HG02623 (cell line): ENCODE measurements around the gene HMCN2.

Source experiments
- ATAC-seq: cut with Tn5 transposase; IDR thresholded peaks from one replicate; pipeline ENCODE4 v1.9.1; 2021; ENCODE audit warnings: moderate library complexity; ENCODE audit not compliant: unreplicated experiment

HMCN2 gene

DNA sequence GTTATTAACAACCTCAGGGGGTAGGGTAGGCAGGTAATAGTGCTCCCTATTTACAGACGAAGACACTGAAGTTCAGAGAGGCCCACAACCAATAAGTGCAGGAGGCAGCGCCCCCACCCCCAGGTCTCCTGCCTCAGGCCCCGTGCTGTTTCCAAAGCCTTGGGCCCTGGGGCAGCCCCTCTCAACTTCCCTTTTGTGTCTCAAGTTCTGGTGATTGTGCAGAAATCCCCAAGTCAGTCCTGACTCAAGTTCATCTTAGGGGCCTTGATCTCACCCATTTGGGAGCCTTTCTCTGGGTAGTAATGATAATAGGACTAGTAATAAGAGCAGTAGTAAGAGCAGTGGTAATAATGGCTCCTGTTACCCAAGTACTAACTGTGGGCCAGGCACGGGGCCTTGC, 143.7 kb downstream of the HMCN2 start:
- ATAC-seq = no peak

DNA sequence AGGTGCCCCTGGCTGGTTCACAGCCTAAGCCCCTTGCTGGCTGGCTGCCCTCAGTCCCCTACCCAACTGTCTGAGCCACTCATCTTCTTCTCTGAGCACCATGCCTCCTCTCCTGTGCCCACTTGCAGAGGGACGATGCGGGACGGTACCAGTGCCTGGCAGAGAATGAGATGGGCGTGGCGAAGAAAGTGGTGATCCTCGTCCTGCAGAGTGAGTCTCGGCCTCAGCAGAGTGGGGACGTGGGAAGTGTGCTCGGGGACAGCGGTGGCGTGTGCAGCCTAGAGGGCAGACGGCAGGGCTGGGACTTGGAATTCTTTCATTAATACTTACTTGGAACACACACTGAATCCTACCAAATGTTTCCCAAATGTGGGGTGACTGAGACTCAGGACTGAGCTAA, 144.9 kb downstream of the HMCN2 start:
- ATAC-seq = no peak

- ATAC-seq = no peak
These were observed 146.0 kb downstream of the HMCN2 start for GRCh38 chr9:130411566-130411915.

- no peak for ATAC-seq
These were observed 148.6 kb downstream of the HMCN2 start for GRCh38 chr9:130414081-130414731.

DNA sequence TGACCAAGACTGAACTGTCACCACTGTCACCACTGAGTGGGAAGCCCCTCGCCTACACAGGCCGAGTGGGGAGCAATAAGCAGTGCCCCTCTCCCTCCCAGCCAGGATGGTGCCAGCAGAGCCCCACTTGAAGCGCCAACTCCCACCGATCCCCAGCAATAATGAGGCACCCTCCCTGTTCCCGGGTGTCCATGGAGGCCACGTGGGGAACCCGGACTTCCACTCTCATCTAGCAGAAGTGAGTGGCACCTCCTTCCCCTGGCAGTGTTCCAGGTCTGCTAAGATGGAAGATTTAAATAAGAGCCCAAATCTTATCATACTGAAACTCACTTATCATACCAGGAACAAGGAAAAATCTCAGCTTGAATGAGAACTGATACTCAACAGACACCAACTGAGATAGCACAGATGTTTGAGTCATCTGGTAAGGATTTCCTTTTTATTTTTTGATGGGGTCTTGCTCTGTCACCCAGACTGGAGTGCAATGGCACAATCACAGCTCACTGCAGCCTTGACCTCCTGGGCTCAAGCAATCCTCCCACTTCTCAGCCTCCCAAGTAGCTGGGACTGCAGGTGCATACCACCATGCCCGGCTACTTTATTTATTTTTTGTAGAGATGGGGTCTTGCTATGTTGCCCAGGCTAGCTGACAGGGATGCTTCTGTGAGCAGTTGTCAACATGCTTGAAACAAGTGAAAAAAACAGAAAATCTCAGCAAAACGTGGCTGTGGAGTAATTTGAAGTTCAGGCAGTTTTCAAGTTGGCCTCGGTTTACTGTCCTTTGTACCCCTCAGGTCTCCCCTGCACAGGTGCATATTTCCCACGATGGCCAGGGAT, 149.6 kb downstream of the HMCN2 start:
- ATAC-seq = no peak

GRCh38 chr9:130417602-130418001, 152.0 kb downstream of the HMCN2 start:
- no peak for ATAC-seq

- no peak for ATAC-seq
These were observed 153.2 kb downstream of the HMCN2 start for GRCh38 chr9:130418776-130419175.

DNA sequence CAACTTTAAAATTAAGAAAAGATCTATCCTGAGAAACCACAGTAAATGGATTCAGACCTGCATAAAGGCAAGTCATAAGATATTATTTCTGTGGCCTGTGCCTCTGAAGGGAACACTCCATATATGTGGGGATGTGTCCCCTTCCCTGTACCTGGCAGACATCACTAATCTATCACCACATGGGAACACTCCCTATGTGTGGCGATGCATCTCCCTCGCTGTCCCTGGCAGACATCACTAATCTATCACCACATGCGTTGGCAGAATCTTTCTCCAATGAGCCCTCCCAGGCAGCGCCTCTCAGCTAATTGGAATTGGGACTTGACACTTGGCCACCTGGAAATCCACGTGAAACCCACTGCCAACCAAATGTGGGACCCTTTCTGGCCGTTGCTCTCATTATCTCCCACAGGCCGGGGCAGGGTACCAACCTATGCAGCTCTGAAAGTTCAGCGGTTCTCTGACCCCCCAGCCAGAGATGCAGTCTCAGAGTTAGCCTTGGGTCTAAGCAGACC, 154.0 kb downstream of the HMCN2 start:
- ATAC-seq = no peak

GRCh38 chr9:130421154-130421801, 155.7 kb downstream of the HMCN2 start:
- no peak for ATAC-seq

DNA sequence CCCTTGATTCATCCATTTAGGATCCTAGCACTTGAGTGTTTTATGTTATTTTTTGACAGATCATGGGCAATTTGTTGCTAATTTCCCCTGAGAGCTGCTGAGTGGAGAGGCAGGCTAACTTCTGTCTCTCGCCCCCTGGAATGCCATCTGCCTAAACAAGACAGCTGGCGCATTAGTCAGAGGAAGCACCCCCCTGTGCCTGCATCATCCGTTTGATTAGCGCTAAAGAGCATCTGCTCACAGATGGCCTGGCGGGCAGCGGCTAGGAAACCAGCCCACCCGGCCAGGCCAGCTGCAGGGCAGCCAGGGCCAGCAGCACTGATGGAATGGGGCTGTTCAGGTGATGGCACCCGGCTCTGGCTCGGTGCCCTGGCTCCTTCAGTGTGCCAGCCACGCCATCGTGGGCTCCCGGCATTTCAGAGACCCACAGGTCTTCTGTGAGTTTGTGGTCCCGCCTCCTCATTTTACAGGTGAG, 156.3 kb downstream of the HMCN2 start:
- no peak for ATAC-seq

GRCh38 chr9:130422546-130422945, 157.0 kb downstream of the HMCN2 start:
- no peak for ATAC-seq

GRCh38 chr9:130423272-130423671, 157.7 kb downstream of the HMCN2 start:
- no peak for ATAC-seq

GRCh38 chr9:130424595-130425454, 159.3 kb downstream of the HMCN2 start:
- no peak for ATAC-seq

DNA sequence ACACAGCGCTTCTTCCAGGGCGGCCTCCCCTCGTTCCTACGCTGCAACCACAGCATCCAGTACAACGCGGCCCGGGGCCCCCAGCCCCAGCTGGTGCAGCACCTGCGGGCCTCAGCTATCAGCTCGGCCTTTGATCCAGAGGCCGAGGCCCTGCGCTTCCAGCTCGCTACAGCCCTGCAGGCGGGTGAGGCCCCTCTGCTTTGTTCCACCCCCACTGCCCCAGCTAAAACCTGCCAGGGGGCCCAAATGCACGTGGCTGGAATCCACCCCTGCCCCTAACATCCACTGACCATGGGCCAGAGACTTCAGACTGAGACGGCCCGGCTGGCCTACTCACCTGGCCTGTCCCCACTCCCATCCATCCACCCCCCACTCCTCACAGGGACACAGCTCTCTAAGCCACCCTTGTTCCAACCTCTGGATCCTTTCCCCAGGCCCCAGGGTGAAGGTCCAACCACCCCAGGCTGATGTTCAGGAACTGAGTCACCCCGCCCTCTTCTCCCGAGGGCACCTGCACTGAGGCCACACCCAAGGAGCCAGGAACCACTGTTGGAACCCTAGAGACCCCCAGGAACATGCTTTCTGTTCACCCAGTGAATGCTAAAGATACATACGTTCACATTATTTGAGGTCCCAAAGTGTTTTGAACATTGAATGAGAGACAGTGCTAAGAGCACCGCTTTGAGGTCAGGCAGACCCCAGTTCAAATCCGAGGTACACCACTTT, 160.3 kb downstream of the HMCN2 start:
- ATAC-seq = no peak

DNA sequence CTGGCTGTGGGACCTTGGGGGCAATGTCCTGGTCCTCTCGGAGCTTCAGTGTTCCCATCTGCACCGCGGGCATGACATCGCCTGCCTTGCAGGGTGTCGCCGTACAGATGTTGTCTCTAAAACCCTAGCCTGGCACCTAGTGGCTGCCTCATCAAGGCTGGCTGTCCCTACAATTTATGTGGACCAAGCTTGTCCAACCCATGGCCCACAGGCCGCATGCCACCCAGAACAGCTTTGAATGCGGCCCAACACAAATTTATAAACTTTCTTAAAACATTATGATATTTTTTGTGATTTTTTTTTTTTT, 160.9 kb downstream of the HMCN2 start:
- no peak for ATAC-seq

- no peak for ATAC-seq
These were observed 161.3 kb downstream of the HMCN2 start for GRCh38 chr9:130426883-130427282.

DNA sequence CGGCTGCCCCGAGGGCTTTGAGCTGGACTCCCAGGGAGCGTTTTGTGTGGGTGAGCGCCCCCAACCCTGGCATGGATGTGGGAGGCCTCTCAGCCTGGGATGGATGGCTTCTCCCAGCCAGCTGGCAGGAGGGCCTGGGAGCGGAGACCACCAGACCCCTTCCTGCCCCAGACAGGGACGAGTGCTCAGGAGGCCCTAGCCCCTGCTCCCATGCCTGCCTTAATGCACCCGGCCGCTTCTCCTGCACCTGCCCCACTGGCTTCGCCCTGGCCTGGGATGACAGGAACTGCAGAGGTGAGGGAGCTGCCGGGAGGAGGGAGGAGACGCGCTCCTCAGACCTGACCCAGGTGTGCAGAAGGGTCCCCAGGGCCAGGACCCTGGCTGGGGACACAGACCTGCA, 161.8 kb downstream of the HMCN2 start:
- ATAC-seq = no peak

DNA sequence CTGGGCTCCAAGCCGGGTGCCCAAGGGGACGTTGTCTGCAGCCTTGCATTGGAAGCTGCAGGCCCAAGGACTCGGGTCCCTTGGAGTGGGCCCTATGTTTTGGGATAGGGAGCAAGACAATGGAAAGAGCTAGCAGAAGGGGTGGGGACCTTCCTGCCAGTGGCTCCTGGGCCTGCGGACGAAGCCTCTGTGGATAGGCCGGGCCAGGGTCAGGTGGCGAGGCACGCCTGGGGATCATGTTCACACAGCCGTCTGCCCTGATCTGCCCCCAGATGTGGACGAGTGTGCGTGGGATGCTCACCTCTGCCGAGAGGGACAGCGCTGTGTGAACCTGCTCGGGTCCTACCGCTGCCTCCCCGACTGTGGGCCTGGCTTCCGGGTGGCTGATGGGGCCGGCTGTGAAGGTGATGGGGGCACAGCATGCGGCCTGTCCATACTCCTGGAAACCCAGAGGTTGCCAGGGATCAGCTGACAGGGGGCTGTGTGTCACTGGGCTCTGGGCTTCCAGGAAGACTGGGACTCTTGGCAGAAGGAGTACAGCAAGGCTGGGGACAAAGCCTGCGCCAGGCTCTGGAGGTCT, 162.6 kb downstream of the HMCN2 start:
- ATAC-seq = no peak

DNA sequence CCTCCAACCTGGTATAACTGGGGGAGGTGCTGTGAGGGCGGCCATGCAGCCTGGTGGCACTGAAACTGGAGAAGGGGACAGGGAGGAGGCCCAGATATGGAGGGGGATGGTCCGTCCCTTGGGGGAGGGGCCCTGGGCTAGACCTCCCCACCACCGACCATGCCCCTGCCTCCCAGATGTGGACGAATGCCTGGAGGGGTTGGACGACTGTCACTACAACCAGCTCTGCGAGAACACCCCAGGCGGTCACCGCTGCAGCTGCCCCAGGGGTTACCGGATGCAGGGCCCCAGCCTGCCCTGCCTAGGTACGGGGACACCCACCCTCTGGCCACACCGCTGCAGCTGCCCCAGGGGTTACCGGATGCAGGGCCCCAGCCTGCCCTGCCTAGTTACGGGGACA, 163.8 kb downstream of the HMCN2 start:
- ATAC-seq = no peak

DNA sequence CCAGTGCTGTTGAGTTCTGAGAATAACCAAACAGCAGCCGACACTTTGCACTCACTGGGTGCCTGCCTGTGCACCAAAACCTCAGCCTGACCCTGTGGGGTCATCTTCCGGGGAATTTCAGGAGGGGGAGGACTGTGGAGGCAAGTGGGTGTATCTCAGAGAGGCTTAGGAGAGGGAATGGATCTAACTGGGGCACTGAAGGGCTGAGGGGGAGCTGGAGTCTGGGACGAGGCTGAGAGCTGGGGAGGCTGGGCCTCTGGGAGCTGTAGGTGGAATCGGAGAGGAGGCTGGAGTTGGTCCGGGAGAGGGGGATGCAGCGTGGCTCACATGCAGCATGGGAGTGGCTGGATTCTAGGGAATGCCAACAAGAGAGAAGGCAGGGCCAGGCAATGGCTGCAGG, 164.3 kb downstream of the HMCN2 start:
- ATAC-seq = no peak
